RWPE2 (cell line): ENCODE results near the gene ALDH1L1.

ENCODE experiments used
- ATAC-seq: fragments of 200-7000 bp; cut with Tn5 transposase; 3 replicates; pipeline ENCODE4 v1.9.1; 2021; ENCODE audit warnings: low read depth
- DNase-seq: peaks from one replicate; pipeline ENCODE4 v3.0.0-alpha.2; 2020; ENCODE audit warnings: low spot score
- H3K27ac ChIP-seq: fragments of 450-650 bp; 2 replicates; pipeline ENCODE4 v1.5.1; 2017; ENCODE audit warnings: mild to moderate bottlenecking; ENCODE audit not compliant: poor library complexity, severe bottlenecking
- H3K27me3 ChIP-seq: fragments of 250-450 bp; sonication (Bioruptor Pico); 2 replicates; pipeline ENCODE4 v1.5.1; 2021; ENCODE audit warnings: mild to moderate bottlenecking, moderate library complexity; ENCODE audit not compliant: insufficient read depth, poor library complexity, severe bottlenecking
- H3K36me3 ChIP-seq: fragments of 250-450 bp; sonication (Bioruptor Pico); 2 replicates; pipeline ENCODE4 v1.5.1; 2020; ENCODE audit warnings: low read depth, mild to moderate bottlenecking, moderate library complexity
- H3K4me1 ChIP-seq: fragments of 250-450 bp; sonication (Bioruptor Pico); 2 replicates; pipeline ENCODE4 v1.5.1; 2021; ENCODE audit warnings: mild to moderate bottlenecking, moderate library complexity; ENCODE audit not compliant: insufficient read depth, poor library complexity, severe bottlenecking
- H3K4me3 ChIP-seq: fragments of 250-450 bp; sonication (Bioruptor Pico); 2 replicates; pipeline ENCODE4 v1.5.1; 2021; ENCODE audit warnings: mild to moderate bottlenecking, moderate library complexity; ENCODE audit not compliant: severe bottlenecking
- H3K9me3 ChIP-seq: fragments of 250-450 bp; sonication (Bioruptor Pico); 2 replicates; pipeline ENCODE4 v1.5.1; 2021; ENCODE audit warnings: mild to moderate bottlenecking, moderate library complexity; ENCODE audit not compliant: severe bottlenecking
- TF ChIP-seq, protein P1 (sequence below): fragments of 450-650 bp; IDR thresholded peaks from one replicate; pipeline ENCODE4 v1.5.1; 2017; ENCODE audit warnings: mild to moderate bottlenecking, moderate library complexity; ENCODE audit not compliant: poor library complexity, severe bottlenecking

Gene ALDH1L1

DNA sequence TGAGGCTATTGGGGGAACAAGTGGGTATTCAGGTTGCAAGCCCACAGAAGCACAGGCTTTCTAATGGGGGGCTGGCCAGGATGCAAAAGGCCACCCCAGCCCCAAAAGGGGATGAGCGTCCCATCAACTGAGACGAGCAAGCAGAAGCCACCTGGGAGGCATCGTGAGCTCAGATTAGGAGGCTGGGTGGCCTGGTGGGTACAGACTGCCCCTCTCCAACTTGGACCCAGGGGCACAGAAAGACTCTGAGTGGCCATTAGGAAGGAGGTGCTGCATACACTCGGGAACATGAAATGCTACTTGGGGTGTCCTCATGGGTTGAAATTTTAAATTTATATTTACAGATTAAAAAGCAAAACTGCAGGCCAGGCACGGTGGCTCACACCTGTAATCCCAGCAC is 125.5 kb downstream of the ALDH1L1 start:
- Histone ChIP-seq H3K27me3 (no peaks in the 10 kb centered on the region), H3K4me1 (peaks cover 23% of the 10 kb centered on the region), H3K4me3 (no peak overlapping the region), H3K36me3 (no peaks in the 10 kb centered on the region), H3K27ac (no peak overlapping the region), H3K9me3 (no peaks in the 10 kb centered on the region)
- DNase-seq (no peak), ATAC-seq (no peak)
- TF ChIP-seq, protein P1, sequence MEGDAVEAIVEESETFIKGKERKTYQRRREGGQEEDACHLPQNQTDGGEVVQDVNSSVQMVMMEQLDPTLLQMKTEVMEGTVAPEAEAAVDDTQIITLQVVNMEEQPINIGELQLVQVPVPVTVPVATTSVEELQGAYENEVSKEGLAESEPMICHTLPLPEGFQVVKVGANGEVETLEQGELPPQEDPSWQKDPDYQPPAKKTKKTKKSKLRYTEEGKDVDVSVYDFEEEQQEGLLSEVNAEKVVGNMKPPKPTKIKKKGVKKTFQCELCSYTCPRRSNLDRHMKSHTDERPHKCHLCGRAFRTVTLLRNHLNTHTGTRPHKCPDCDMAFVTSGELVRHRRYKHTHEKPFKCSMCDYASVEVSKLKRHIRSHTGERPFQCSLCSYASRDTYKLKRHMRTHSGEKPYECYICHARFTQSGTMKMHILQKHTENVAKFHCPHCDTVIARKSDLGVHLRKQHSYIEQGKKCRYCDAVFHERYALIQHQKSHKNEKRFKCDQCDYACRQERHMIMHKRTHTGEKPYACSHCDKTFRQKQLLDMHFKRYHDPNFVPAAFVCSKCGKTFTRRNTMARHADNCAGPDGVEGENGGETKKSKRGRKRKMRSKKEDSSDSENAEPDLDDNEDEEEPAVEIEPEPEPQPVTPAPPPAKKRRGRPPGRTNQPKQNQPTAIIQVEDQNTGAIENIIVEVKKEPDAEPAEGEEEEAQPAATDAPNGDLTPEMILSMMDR: no peak

DNA sequence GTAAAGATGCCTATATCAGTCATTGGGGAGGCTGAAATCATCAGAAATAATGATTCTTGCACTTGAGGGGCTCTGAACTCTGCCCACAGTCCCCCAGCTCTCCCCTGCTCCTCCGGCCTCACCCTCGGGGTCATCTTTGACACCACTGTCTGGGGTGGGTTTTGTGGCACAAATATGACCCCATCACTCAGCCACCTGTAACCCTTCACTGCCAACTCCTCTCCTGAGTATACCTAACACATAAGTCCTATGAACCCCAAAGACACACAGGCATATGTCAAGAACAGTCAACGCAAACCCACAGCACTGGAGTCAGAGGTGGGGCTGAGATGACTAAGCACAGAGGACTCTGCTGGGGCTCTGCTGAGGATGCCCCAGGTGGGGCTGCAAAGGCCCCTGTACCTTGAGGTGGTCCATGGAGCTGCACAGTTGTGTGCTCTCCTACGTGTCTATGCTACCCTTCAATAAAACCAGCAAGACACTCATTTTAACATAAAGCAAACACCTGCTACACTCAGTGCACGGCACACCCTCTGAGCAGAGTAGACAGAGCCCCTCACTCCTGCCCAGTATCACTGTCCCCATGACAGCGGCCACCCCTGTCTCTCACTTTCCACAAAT is 126.3 kb downstream of the ALDH1L1 start:
- peaks cover 23% of the 10 kb centered on the region for H3K4me1 ChIP-seq
- H3K27me3 ChIP-seq: no peaks in the 10 kb centered on the region
- H3K36me3 ChIP-seq: no peaks in the 10 kb centered on the region
- no peak overlapping the region for H3K27ac ChIP-seq
- TF ChIP-seq, protein P1: no peak
- H3K4me3 ChIP-seq: no peak overlapping the region
- ATAC-seq (no peak), DNase-seq (no peak)
- no peaks in the 10 kb centered on the region for H3K9me3 ChIP-seq
